ENCODE data around the gene F10.

Gene F10

GRCh38 chr13:113176822-113177221 is 54.2 kb downstream of the F10 start:
- DNase-seq = no peak

- DNase-seq = no peak
These were observed 55.7 kb downstream of the F10 start for GRCh38 chr13:113178070-113178895.

GRCh38 chr13:113178896-113179167 is 56.2 kb downstream of the F10 start:
- no peak for DNase-seq

GRCh38 chr13:113179374-113180230 is 57.0 kb downstream of the F10 start:
- no peak for DNase-seq

- DNase-seq = no peak
These were observed 59.4 kb downstream of the F10 start for GRCh38 chr13:113182046-113182445.

GRCh38 chr13:113183450-113184129 is 61.0 kb downstream of the F10 start:
- DNase-seq = no peak

GRCh38 chr13:113184568-113185440 is 62.2 kb downstream of the F10 start:
- no peak for DNase-seq

- DNase-seq = no peak
These were observed 63.7 kb downstream of the F10 start for GRCh38 chr13:113186061-113186900.

GRCh38 chr13:113187263-113187669 is 64.7 kb downstream of the F10 start:
- DNase-seq = no peak

GRCh38 chr13:113187883-113188665 is 65.5 kb downstream of the F10 start:
- DNase-seq = no peak

GRCh38 chr13:113190181-113190580 is 67.6 kb downstream of the F10 start:
- DNase-seq = no peak

GRCh38 chr13:113192279-113192678 is 69.7 kb downstream of the F10 start:
- DNase-seq = no peak

GRCh38 chr13:113192902-113193301 is 70.3 kb downstream of the F10 start:
- no peak for DNase-seq

GRCh38 chr13:113195360-113195759 is 72.8 kb downstream of the F10 start:
- no peak for DNase-seq

- DNase-seq = no peak
These were observed 74.6 kb downstream of the F10 start for GRCh38 chr13:113196970-113197737.
